ENCODE data around the gene CARD16.

DNA sequence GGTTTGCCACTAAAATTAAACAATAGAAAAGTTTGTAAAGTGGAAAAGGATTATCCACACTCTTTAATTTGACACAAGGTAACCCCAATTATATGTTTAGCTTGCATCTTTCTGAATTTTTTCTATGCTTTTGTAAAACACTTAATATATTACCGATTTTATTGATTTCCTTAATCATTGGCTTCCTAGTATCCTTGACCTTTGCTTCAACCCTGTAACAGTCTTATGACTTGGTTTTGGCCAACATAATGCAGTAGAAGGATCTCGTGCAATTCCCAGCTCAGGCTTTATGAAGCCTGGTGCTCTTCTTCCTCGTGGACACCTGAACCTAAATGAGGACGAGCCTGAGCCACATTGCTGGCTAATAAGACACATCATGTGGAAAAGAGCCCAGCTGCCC, 53.1 kb downstream of the CARD16 start:
- TF ChIP-seq, protein P1, sequence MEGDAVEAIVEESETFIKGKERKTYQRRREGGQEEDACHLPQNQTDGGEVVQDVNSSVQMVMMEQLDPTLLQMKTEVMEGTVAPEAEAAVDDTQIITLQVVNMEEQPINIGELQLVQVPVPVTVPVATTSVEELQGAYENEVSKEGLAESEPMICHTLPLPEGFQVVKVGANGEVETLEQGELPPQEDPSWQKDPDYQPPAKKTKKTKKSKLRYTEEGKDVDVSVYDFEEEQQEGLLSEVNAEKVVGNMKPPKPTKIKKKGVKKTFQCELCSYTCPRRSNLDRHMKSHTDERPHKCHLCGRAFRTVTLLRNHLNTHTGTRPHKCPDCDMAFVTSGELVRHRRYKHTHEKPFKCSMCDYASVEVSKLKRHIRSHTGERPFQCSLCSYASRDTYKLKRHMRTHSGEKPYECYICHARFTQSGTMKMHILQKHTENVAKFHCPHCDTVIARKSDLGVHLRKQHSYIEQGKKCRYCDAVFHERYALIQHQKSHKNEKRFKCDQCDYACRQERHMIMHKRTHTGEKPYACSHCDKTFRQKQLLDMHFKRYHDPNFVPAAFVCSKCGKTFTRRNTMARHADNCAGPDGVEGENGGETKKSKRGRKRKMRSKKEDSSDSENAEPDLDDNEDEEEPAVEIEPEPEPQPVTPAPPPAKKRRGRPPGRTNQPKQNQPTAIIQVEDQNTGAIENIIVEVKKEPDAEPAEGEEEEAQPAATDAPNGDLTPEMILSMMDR (IDR thresholded peaks at IDR 0.05; ENCODE audit: insufficient read depth, low read length) = no peak
- TF ChIP-seq SPI1 (IDR thresholded peaks at IDR 0.05; ENCODE audit: borderline replicate concordance, low read depth) (no peak), POLR2AphosphoS5 (IDR thresholded peaks at IDR 0.05; ENCODE audit: low read depth) (no peak)

All from HL-60 (cell line).